A549 (cell line): ENCODE results near the gene UBIAD1.

Experiments
- CBX2 ChIP-seq: fragments of 200-600 bp; sonication (generic); IDR thresholded peaks from 2 replicates; pipeline ENCODE4 v1.6.1; 2016; ENCODE audit warnings: low read depth, mild to moderate bottlenecking, borderline replicate concordance
- CHD2 ChIP-seq: fragments of 150-350 bp; IDR thresholded peaks from 2 replicates; pipeline ENCODE4 v1.6.1; 2014; ENCODE audit warnings: low read length; ENCODE audit not compliant: partially characterized antibody
- EP300 ChIP-seq, 2 experiments: fragments of >200 bp; sonication (Bioruptor Twin); formaldehyde crosslinking; IDR thresholded peaks; 2 replicates in 1 of 2; 3 replicates in 1 of 2; pipeline ENCODE4 v1.6.1; 2016 to 2017
- HEYL ChIP-seq: fragments of 250-450 bp; sonication (Bioruptor Pico); IDR thresholded peaks from 2 replicates; pipeline ENCODE4 v1.8.0; 2021; ENCODE audit warnings: mild to moderate bottlenecking, moderate library complexity
- KDM1A ChIP-seq: fragments of 200-600 bp; sonication (generic); IDR thresholded peaks from 2 replicates; pipeline ENCODE4 v1.6.1; 2016; ENCODE audit warnings: low read depth, mild to moderate bottlenecking
- MAX ChIP-seq: IDR thresholded peaks from 2 replicates; pipeline ENCODE4 v1.6.1; 2012
- POLR2A ChIP-seq: IDR thresholded peaks from 2 replicates; pipeline ENCODE4 v1.6.1; 2012; ENCODE audit warnings: mild to moderate bottlenecking, low read length
- TF ChIP-seq, protein P1 (sequence below): fragments of >200 bp; sonication (Bioruptor Twin); formaldehyde crosslinking; IDR thresholded peaks from 3 replicates; pipeline ENCODE4 v1.5.1; 2016
- TF ChIP-seq, protein P2 (sequence below): fragments of >200 bp; sonication (Bioruptor Twin); formaldehyde crosslinking; IDR thresholded peaks from 3 replicates; pipeline ENCODE4 v1.6.1; 2016

GRCh38 chr1:11314959-11315358, 42.0 kb downstream of the UBIAD1 start:
- TF ChIP-seq, protein P1, sequence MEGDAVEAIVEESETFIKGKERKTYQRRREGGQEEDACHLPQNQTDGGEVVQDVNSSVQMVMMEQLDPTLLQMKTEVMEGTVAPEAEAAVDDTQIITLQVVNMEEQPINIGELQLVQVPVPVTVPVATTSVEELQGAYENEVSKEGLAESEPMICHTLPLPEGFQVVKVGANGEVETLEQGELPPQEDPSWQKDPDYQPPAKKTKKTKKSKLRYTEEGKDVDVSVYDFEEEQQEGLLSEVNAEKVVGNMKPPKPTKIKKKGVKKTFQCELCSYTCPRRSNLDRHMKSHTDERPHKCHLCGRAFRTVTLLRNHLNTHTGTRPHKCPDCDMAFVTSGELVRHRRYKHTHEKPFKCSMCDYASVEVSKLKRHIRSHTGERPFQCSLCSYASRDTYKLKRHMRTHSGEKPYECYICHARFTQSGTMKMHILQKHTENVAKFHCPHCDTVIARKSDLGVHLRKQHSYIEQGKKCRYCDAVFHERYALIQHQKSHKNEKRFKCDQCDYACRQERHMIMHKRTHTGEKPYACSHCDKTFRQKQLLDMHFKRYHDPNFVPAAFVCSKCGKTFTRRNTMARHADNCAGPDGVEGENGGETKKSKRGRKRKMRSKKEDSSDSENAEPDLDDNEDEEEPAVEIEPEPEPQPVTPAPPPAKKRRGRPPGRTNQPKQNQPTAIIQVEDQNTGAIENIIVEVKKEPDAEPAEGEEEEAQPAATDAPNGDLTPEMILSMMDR = no peak
- TF ChIP-seq POLR2A (no peak), EP300 (IDR thresholded peaks at IDR 0.05) (no peak), CHD2 (no peak), KDM1A (no peak), MAX (no peak), HEYL (CRISPR knock-in tag) (no peak), CBX2 (no peak)
- TF ChIP-seq, protein P2, sequence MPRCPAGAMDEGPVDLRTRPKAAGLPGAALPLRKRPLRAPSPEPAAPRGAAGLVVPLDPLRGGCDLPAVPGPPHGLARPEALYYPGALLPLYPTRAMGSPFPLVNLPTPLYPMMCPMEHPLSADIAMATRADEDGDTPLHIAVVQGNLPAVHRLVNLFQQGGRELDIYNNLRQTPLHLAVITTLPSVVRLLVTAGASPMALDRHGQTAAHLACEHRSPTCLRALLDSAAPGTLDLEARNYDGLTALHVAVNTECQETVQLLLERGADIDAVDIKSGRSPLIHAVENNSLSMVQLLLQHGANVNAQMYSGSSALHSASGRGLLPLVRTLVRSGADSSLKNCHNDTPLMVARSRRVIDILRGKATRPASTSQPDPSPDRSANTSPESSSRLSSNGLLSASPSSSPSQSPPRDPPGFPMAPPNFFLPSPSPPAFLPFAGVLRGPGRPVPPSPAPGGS = no peak
